IMR-90 (cell line): Measurements from ENCODE around the gene RAD51B. TPM values are rescaled to one million over a fixed set of nuclear protein-coding genes. Genes with fewer than 3 reads are reported as not detected.

Experiments used
- ATAC-seq: fragments of 200-7000 bp; cut with Tn5 transposase; 2 replicates; pipeline ENCODE4 v1.9.1; 2020; ENCODE audit warnings: low read depth, mild to moderate bottlenecking, moderate library complexity
- BruUV-seq: library from RNA; stranded (reverse); fragments of 400-500 nt; replicated peaks from 2 replicates; lab custom pipeline; 2021; lab: Mats Ljungman, UMichigan
- CTCF ChIA-PET: fragments of 300-600 bp; formaldehyde crosslinking; extraction: SDS; loops from one replicate; lab custom pipeline; 2021; ENCODE audit warnings: antibody characterized with exemption; lab: Yijun Ruan, JAX
- POLR2A ChIA-PET: fragments of 300-600 bp; sonication (Branson Sonifier 250); formaldehyde crosslinking; loops from one replicate; lab custom pipeline; 2022; ENCODE audit warnings: antibody characterized with exemption; ENCODE audit not compliant: unreplicated experiment; lab: Charles Lee
- DNase-seq: peaks from one replicate; pipeline ENCODE4 v3.0.0; 2013
- H2AFZ ChIP-seq: replicated peaks from 2 replicates; pipeline ENCODE3; 2013; ENCODE audit warnings: low read length, mild to moderate bottlenecking; ENCODE audit not compliant: poor library complexity
- H2AK5ac ChIP-seq: 2 replicates; pipeline ENCODE4 v1.6.1; 2013; ENCODE audit warnings: low read depth, low read length, inconsistent platforms
- H2AK9ac ChIP-seq: replicated peaks from 2 replicates; pipeline ENCODE3; 2013; ENCODE audit warnings: mild to moderate bottlenecking, low read depth, low read length, moderate library complexity; ENCODE audit not compliant: poor library complexity
- H2BK120ac ChIP-seq: 2 replicates; pipeline ENCODE4 v1.6.1; 2013; ENCODE audit warnings: low read depth, low read length, inconsistent platforms
- H2BK15ac ChIP-seq: 3 replicates; pipeline ENCODE4 v1.6.1; 2013; ENCODE audit warnings: low read depth, low read length, inconsistent platforms
- H2BK20ac ChIP-seq: 2 replicates; pipeline ENCODE4 v1.6.1; 2013; ENCODE audit warnings: low read depth, mild to moderate bottlenecking, inconsistent platforms, low read length, moderate library complexity
- H2BK5ac ChIP-seq: 2 replicates; pipeline ENCODE4 v1.6.1; 2013; ENCODE audit warnings: mild to moderate bottlenecking, low read depth, low read length, inconsistent platforms; ENCODE audit not compliant: poor library complexity, severe bottlenecking
- H3K14ac ChIP-seq: replicated peaks from 2 replicates; pipeline ENCODE4 v1.6.1; 2013; ENCODE audit warnings: low read depth, low read length, inconsistent platforms
- H3K18ac ChIP-seq: 2 replicates; pipeline ENCODE4 v1.6.1; 2013; ENCODE audit warnings: low read depth, low read length, control low read depth
- H3K23ac ChIP-seq: 2 replicates; pipeline ENCODE4 v1.6.1; 2013; ENCODE audit warnings: low read depth, low read length, inconsistent platforms
- H3K27ac ChIP-seq: 2 replicates; pipeline ENCODE4 v1.5.1; 2013; ENCODE audit warnings: mild to moderate bottlenecking, control low read depth, low read length; ENCODE audit not compliant: insufficient read depth
- H3K27me3 ChIP-seq: 2 replicates; pipeline ENCODE4 v1.6.1; 2013; ENCODE audit warnings: low read length; ENCODE audit not compliant: control insufficient read depth, insufficient read depth
- H3K36me3 ChIP-seq: 2 replicates; pipeline ENCODE4 v1.6.1; 2013; ENCODE audit warnings: low read length, mixed read lengths; ENCODE audit not compliant: control insufficient read depth, insufficient read depth
- H3K4ac ChIP-seq: 2 replicates; pipeline ENCODE4 v1.6.1; 2013; ENCODE audit warnings: low read depth, low read length, inconsistent platforms
- H3K4me1 ChIP-seq: 2 replicates; pipeline ENCODE4 v1.6.1; 2013; ENCODE audit warnings: low read length, mixed read lengths; ENCODE audit not compliant: control insufficient read depth, insufficient read depth
- H3K4me2 ChIP-seq: 2 replicates; pipeline ENCODE4 v1.6.1; 2013; ENCODE audit warnings: low read depth, mild to moderate bottlenecking, control low read depth, low read length, moderate library complexity
- H3K4me3 ChIP-seq: 2 replicates; pipeline ENCODE4 v1.5.1; 2013; ENCODE audit warnings: low read depth, mild to moderate bottlenecking, control low read depth, low read length, moderate library complexity; ENCODE audit not compliant: insufficient read depth
- H3K56ac ChIP-seq: 2 replicates; pipeline ENCODE4 v1.6.1; 2013; ENCODE audit warnings: low read length, inconsistent platforms; ENCODE audit not compliant: insufficient read depth; ENCODE audit errors: extremely low read depth
- H3K79me1 ChIP-seq, 2 experiments: 2 replicates each; pipeline ENCODE4 v1.6.1; 2013; ENCODE audit warnings: low read length in 2 of 2, inconsistent platforms in 1 of 2, low read depth in 1 of 2
- H3K9ac ChIP-seq: 2 replicates; pipeline ENCODE4 v1.6.1; 2013; ENCODE audit warnings: low read depth, low read length, control low read depth
- H3K9me1 ChIP-seq: 2 replicates; pipeline ENCODE4 v1.6.1; 2013; ENCODE audit warnings: low read length, inconsistent platforms; ENCODE audit not compliant: insufficient read depth
- H3K9me3 ChIP-seq: 2 replicates; pipeline ENCODE4 v1.6.1; 2013; ENCODE audit warnings: low read length; ENCODE audit not compliant: control insufficient read depth, insufficient read depth
- H4K20me1 ChIP-seq: 2 replicates; pipeline ENCODE4 v1.6.1; 2013; ENCODE audit warnings: low read length, inconsistent platforms; ENCODE audit not compliant: insufficient read depth
- H4K5ac ChIP-seq: 2 replicates; pipeline ENCODE4 v1.6.1; 2013; ENCODE audit warnings: mild to moderate bottlenecking, low read depth, low read length, control low read depth
- H4K8ac ChIP-seq, 2 experiments: 2 replicates each; pipeline ENCODE4 v1.6.1; 2013; ENCODE audit warnings: low read depth in 2 of 2, low read length in 2 of 2, control low read depth in 1 of 2, inconsistent platforms in 1 of 2
- H4K91ac ChIP-seq: 2 replicates; pipeline ENCODE4 v1.6.1; 2013; ENCODE audit warnings: low read depth, low read length, inconsistent platforms; ENCODE audit not compliant: insufficient read depth
- CHD1 ChIP-seq: IDR thresholded peaks from 2 replicates; pipeline ENCODE4 v1.6.1; 2012; ENCODE audit warnings: low read depth, low read length, improper control_type of control experiment
- FOS ChIP-seq: fragments of 150-350 bp; IDR thresholded peaks from 2 replicates; pipeline ENCODE4 v1.6.1; 2016; ENCODE audit warnings: low read depth, low read length
- WGBS, 2 experiments: methylation state at CpG; one replicate each; pipeline versions ENCODE4 v1.1.5 to v1.1.7; 2013; ENCODE audit warnings: missing lambda C conversion rate in 2 of 2; ENCODE audit not compliant: insufficient read length in 1 of 2; ENCODE audit errors: extremely low coverage in 2 of 2; 5-methylcytosine and 5-hydroxymethylcytosine counted together
- dilution Hi-C: fragments of 300-500 bp; cut with HindIII; formaldehyde crosslinking; loops from one replicate; pipeline ENCODE4 v1.14.3; 2018; ENCODE audit warnings: low sequenced_read_pairs; ENCODE audit not compliant: unreplicated experiment
- in situ Hi-C: fragments of 300-500 bp; cut with MboI; formaldehyde crosslinking; loops from 3 replicates; pipeline ENCODE4 v1.14.3; 2019; ENCODE audit warnings: low sequenced_read_pairs, inconsistent platforms, mixed read lengths
- intact Hi-C: fragments of 100-400 bp; cut with micrococcal nuclease; formaldehyde crosslinking; loops from 2 replicates; pipeline ENCODE4 v1.10.0; 2022
- polyA plus RNA-seq, 3 experiments: library from polyadenylated mRNA; depleted of rRNA; stranded (reverse); fragments of >200 nt; gene quantifications; 2 replicates each; pipeline ENCODE4 v1.2.3, GENCODE V29; 2012; ENCODE audit warnings: low replicate concordance in 1 of 3
- total RNA-seq: library from RNA; depleted of rRNA; stranded (reverse); fragments of >200 nt; gene quantifications from 2 replicates; pipeline ENCODE4 v1.2.3, GENCODE V29; 2012
- TF ChIP-seq, protein P1 (sequence below): conservative IDR thresholded peaks from 2 replicates; pipeline ENCODE4 v1.5.1; 2012; ENCODE audit warnings: mild to moderate bottlenecking, low read depth, low read length, improper control_type of control experiment
- TF ChIP-seq, protein P2 (sequence below): fragments of 150-350 bp; IDR thresholded peaks from 2 replicates; pipeline ENCODE4 v1.6.1; 2017; ENCODE audit warnings: mild to moderate bottlenecking, antibody characterized with exemption, low read length, low read depth

RAD51B gene
- total and polyA plus RNA-seq, 2 of the 4 experiments (the other 2 are of a cell fraction), result 5.1 to 18.8 TPM

DNA sequence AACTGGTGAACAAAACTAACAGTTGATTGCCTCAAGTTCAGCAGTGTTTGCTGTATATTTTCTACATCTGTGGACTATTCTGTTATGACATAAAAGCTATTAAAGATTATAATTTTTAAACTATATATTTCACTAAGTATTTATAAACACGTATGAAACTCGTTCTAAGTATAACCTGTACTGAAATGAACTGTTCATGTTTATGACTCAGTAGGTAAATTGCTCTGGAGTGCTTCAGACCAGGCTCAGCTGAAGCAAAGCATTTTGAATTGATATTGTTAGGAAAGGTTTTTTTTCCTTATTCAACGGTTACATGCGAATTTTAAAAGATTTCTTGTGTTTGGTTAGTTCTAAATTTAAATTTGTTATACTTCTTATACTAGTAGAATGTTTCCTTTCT lies 151.3 kb downstream of the RAD51B start:
- POLR2A ChIA-PET, result no interaction called here
- no peak overlapping the region for H2AK9ac ChIP-seq
- no peak overlapping the region for H3K4me3 ChIP-seq
- dilution Hi-C loops, result no loop called here
- H4K91ac ChIP-seq, result no peak overlapping the region
- ATAC-seq, result no peak
- BruUV-seq, result no TSS peak
- H4K5ac ChIP-seq, result no peak overlapping the region
- H3K4ac ChIP-seq, result no peak overlapping the region
- H2BK20ac ChIP-seq, result no peak overlapping the region
- CTCF ChIA-PET, result no interaction called here
- no peak overlapping the region for H2BK120ac ChIP-seq
- intact Hi-C loops, result no loop called here
- no peak overlapping the region for H2AFZ ChIP-seq
- WGBS, 2 experiments, result no CpG with 5 or more reads among the region's 4 CpGs
- no peaks in the 10 kb centered on the region for H4K20me1 ChIP-seq
- no peak overlapping the region for H2BK5ac ChIP-seq
- no peaks in the 10 kb centered on the region; the same call in 1 of the 2 replicates for H3K27me3 ChIP-seq
- H2AK5ac ChIP-seq, result no peak overlapping the region
- no peaks in the 10 kb centered on the region for H3K4me1 ChIP-seq
- no peak overlapping the region for H3K23ac ChIP-seq
- H4K8ac ChIP-seq, result no peak overlapping the region
- in situ Hi-C loops, result no loop called here
- H3K18ac ChIP-seq, result no peak overlapping the region
- no peaks in the 10 kb centered on the region for H3K79me1 ChIP-seq
- peak; percentile 9 for DNase-seq
- H3K56ac ChIP-seq, result no peak overlapping the region
- TF ChIP-seq FOS, result no peak
- TF ChIP-seq CHD1, result no peak
- TF ChIP-seq, protein P1, sequence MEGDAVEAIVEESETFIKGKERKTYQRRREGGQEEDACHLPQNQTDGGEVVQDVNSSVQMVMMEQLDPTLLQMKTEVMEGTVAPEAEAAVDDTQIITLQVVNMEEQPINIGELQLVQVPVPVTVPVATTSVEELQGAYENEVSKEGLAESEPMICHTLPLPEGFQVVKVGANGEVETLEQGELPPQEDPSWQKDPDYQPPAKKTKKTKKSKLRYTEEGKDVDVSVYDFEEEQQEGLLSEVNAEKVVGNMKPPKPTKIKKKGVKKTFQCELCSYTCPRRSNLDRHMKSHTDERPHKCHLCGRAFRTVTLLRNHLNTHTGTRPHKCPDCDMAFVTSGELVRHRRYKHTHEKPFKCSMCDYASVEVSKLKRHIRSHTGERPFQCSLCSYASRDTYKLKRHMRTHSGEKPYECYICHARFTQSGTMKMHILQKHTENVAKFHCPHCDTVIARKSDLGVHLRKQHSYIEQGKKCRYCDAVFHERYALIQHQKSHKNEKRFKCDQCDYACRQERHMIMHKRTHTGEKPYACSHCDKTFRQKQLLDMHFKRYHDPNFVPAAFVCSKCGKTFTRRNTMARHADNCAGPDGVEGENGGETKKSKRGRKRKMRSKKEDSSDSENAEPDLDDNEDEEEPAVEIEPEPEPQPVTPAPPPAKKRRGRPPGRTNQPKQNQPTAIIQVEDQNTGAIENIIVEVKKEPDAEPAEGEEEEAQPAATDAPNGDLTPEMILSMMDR, result no peak
- TF ChIP-seq, protein P2, sequence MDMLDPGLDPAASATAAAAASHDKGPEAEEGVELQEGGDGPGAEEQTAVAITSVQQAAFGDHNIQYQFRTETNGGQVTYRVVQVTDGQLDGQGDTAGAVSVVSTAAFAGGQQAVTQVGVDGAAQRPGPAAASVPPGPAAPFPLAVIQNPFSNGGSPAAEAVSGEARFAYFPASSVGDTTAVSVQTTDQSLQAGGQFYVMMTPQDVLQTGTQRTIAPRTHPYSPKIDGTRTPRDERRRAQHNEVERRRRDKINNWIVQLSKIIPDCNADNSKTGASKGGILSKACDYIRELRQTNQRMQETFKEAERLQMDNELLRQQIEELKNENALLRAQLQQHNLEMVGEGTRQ, result no peak
- H3K4me2 ChIP-seq, result no peak overlapping the region
- no peak overlapping the region for H3K14ac ChIP-seq
- H2BK15ac ChIP-seq, result no peak overlapping the region
- no peaks in the 10 kb centered on the region for H3K9me3 ChIP-seq
- no peak overlapping the region for H3K9ac ChIP-seq
- H3K36me3 ChIP-seq, result no peaks in the 10 kb centered on the region
- H3K9me1 ChIP-seq, result no peaks in the 10 kb centered on the region
- H3K27ac ChIP-seq, result no peak overlapping the region
